Activated naive CD4-positive, alpha-beta T cell treated with Interleukin-2 at 50 U/mL for 16 hours (primary cell): ENCODE results near the gene CDK11B.

ENCODE experiments used
- DNase-seq: peaks from one replicate; pipeline ENCODE4 v3.0.0-alpha.2; 2020

The CDK11B gene

GRCh38 chr1:1626207-1627141 lies 32.3 kb downstream of the CDK11B start:
- DNase-seq: no peak

GRCh38 chr1:1625824-1626206 lies 33.0 kb downstream of the CDK11B start:
- no peak for DNase-seq

- no peak for DNase-seq
These were observed 33.4 kb downstream of the CDK11B start for GRCh38 chr1:1625404-1625775.

- no peak for DNase-seq
These were observed 34.1 kb downstream of the CDK11B start for GRCh38 chr1:1624443-1625403.

- no peak for DNase-seq
These were observed 35.0 kb downstream of the CDK11B start for GRCh38 chr1:1623631-1624442.

DNA sequence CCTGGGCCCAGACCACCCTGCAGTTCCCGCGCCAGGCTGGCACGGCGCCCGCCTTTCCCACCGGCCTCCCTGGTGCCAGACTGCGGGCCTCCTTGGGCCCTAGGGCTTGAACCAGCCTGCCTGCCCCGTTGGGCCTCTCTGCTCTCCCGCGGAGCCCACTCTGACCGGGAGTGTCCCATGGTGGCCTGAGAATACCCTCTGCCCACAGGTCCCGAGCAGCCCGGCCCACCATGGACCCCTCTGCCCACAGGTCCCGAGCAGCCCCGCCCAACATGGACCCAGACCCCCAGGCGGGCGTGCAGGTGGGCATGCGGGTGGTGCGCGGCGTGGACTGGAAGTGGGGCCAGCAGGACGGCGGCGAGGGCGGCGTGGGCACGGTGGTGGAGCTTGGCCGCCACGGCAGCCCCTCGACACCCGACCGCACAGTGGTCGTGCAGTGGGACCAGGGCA lies 35.6 kb downstream of the CDK11B start:
- no peak for DNase-seq

DNA sequence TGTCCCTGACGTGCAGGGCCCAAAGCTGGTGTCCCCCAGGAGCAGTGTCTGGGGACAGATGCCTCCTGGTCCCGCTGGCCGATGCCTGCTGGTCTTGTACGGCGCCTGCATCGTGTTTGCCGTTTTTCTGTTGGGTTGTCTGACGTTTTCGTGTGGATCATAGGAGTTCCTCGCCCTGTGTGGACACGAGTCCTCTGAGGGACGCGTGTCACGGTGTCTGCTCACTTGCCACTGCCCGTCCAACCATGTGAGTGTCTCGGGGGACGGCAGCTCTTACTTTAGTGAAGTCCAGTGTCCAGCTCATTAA lies 36.1 kb downstream of the CDK11B start:
- no peak for DNase-seq

DNA sequence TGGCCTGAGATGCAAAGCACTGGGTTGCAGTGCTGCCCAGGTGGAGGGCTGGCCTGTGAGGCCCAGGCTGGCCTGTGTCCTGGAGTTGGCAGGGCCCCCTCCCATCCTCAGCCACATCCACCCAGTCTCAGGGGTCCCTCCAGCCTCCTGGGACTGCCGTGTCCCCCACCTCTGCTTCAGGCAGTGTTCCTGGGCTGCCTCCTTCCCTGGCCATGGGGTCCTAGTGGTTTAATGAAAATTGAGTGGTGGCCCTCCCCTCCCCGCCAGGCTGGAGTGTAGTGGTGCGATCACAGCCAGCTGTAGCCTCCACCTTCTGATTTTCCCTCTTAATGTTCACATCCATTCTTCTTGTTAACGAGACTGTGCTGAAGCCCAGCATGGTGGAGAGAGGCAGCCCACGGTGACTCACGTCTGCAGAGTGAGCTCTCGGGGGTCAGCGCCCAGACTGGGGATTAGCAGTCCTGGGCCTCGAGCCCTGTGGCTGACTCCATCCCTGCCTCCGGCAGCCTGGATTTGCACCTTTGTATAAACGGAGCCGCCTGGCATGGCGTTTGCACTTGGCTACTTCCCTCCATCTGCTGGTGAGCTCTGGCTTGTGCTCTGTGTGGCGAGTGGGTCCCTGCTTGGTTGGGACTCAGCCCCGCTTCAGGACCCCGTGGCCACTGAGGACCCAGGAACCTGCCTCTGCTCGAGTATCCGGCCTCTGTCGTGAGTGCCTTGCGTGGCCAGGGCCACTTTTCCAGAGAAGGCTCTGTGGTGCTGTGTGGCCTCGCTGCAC lies 36.6 kb downstream of the CDK11B start:
- DNase-seq: no peak

GRCh38 chr1:1621173-1622009 lies 37.4 kb downstream of the CDK11B start:
- no peak for DNase-seq

- DNase-seq: no peak
These were observed 38.2 kb downstream of the CDK11B start for GRCh38 chr1:1620433-1621139.

DNA sequence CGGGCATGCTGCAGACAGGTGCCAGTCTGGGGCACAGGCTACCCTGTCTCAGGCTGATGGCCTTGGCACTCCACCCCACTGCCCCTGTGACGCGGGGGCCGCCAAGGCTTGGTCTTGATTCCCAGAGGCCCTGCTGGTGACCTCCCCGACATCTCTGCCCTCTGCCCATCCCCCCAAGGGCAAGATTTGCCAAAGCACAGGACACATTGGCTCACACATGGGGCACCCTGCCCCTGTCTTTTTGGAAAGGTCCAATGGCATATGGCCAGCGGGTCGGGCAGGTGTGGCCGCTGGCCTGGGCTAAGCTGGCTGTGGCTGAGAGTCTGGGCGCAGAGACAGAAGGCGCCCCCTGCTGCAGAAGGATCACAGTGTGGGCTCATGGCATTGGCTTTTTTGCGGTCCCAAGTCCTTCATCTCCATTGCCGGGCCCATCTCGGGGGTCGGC lies 38.9 kb downstream of the CDK11B start:
- DNase-seq: no peak

DNA sequence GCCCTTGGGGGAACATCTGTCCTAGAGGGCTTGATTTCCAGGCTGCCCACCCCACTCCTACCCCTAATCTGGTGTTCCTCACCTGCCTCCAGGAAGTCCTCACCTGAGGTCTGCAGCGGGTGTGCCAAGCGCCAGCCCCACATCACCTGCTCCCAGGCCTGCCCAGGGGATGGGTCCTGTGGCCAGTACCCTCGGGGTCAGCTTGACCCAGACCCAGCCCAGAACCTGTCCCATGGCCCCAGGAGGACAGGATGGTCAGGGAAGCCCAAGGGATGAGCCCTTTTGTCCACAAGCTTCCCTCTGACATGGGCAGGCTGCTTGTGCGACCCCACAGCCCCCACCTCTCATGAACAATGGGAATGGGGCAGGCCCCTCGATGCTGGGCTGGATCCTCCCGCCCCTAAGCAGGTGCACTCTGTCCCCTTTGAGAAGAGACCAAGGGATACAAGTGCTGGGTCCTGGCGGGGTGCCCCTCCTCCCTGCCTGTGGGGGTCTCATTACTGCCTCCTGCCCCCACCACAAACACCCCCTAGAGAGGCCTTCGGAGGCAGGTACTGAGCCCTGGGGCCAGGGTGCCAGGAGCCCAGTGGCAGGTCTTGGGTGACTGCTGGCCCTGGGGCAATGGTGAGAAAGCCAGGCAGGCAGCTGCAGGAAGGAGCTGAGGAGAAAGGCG lies 40.3 kb downstream of the CDK11B start:
- no peak for DNase-seq

DNA sequence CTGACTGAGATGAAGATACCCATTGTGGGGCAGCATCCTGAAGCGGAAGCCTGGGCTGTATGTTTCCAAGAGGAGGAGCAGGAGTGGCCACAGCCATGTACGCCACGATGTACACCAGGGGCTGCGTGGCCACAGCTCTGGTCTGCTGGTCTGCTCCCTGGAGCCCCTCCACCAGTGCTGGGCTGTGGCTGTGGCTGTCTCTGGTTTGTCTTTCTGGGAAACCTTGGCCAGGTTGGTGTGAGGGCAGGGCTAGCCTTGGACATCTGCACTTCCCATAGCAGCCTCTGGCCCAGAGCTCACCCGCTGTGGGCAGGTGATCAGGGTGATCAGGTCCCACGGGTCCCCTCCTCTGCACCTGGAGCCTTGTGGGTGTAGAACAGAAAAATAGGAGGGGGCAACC lies 40.9 kb downstream of the CDK11B start:
- DNase-seq: no peak

GRCh38 chr1:1617516-1617915 lies 41.3 kb downstream of the CDK11B start:
- no peak for DNase-seq

GRCh38 chr1:1616838-1617237 lies 42.0 kb downstream of the CDK11B start:
- no peak for DNase-seq

DNA sequence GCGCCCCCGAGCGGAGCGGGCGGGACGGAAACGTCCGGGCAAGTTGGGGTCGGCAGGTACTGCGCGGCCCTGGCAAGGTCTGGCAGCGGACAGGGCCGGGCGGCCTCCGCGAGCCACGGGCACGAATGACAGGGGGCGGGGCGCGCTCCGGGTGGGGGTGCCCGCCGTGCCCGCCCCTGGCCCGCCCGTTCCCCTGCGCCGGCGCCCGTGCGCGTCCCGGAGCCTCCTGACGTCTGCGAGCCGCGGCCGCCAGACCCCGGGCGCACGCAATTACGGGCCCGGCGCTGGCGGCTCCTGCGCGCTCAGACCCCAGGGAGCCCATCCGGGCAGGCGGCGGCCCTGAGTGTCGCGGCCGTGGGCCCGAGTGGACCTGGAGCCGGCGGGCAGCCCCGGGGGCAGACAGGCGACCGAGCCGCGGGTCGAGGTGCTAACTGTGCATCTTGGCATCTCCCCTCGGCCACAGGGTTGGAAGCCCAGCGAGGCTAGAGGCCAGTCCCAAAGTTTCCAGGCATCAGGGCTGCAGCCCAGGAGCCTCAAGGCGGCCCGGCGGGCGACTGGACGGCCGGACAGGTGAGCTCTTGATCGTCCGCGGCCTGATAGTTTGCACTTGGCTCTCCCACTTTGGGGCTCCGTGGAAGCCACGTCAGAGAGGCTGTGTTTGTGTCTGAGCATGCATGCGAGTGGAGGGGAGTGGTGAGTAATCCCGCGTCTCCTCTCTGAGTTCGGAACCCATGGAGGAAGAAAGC lies 42.6 kb downstream of the CDK11B start:
- DNase-seq: peak; percentile 40

DNA sequence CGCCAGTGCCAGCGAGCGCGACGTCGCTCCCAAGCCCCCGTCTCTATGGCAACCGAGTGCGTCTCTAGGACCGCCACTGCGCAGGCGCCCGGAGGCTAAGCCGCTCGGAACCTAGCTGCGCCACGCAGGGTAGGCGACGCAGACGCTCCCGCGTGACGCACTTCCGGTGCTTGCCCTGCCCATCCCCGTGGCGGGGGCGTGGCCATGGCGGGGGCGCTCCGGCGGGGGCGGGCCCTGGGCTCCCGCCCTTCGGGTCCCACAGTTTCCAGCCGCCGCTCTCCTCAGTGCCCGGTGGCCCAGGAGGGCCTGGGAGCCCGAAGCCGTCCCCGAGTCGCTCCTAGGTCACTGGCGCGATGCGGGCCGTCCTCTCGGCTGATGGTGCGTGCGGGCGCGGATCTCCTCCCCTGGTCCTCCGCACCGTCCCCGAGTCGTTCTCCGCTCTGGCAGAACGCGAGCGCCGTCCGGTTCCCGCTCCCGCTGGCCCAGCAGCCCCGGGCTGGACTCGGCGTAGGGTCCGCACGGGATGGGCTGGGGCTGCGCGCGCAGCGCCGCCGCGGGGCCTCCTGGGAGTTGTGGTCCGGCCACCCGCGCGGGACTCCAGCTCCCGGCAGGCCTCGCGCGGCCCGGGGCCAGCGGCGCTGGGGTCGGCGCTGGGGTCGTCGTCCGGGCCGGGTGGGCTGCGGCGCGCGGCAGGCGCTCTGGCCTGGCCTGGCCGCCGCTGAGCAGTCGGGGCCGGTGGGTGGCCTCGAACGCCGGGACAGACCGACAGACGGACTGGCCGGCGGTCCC lies 43.4 kb downstream of the CDK11B start, which contains the start of gene MIB2:
Gene MIB2 (plus strand): TSS at position 245 of the 789 bp plus-strand sequence. CDS start 7,953 bp downstream, outside the sequence.
- DNase-seq: peak; percentile 96

DNA sequence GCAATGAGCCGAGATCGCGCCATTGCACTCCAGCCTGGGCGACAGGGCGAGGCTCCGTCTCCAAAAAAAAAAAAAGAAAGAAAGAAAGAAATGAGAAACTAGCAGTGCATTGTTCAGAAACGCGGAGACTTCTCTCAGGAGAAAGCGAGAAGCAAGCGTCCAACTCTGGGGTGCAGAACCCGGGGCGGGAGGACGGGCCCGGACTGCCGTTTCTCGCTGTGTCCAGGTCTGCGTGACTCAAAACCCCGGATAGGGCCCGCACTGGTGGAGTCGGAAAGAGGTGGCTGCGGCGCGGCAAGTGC lies 43.9 kb downstream of the CDK11B start:
- no peak for DNase-seq
